Skin epidermis (tissue), 12 donors: ENCODE measurements around the gene METTL16.
A peak's percentile ranks its signal among the peaks of the same experiment; 100 is the strongest.

Experiments used
- H3K27ac ChIP-seq, 21 experiments: fragments of 200-600 bp; sonication (generic) in 11 of 21; one replicate each; pipeline ENCODE4 v1.5.0; 2020; ENCODE audit warnings: mild to moderate bottlenecking in 3 of 21, inconsistent platforms in 2 of 21, moderate library complexity in 2 of 21
- H3K4me3 ChIP-seq, 7 experiments: fragments of 200-600 bp; sonication (generic) in 2 of 7; one replicate each; pipeline ENCODE4 v1.5.0; 2020; ENCODE audit warnings: inconsistent platforms in 2 of 7, mild to moderate bottlenecking in 2 of 7, moderate library complexity in 1 of 7

Gene METTL16

DNA sequence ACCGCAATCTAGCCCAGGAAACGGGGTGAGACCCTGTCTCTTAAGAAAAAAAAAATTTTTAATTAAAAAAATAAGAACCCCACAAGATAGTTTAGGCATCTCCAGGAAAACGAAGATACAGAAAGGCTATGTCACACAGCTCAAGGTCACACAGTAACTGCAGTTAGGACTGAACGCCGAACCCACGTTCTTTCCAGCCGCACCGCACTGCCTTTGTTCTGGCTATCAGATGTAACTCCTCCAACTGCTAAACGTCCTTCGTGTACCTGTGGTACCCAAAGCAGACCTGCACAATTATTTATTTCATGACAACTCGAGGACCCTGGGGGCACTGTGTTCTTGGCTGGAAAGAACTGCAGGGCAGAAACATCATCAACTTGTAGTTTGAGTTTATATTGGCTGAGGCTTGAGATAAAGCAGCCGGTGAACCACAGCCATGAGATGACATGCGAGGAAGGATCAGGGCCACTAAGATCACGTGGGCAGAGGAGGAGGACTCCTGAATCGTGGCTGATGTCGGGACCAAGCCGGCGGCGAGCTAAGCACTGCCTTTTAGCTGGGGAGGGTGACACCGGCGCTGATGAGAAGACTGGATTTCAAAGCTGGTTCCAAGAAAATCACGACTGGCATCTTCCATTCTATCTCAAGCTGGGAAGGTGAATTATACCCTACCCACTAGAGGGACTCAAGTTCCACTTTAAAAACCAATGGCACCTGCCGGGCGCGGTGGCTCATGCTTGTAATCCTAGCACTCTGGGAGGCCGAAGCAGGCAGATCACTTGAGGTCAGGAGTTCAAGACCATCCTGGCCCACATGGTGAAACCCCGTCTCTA lies 90.2 kb downstream of the METTL16 start:
- H3K27ac ChIP-seq: no peak overlapping the region
- H3K4me3 ChIP-seq: no peak overlapping the region

- H3K27ac ChIP-seq: no peak overlapping the region
- H3K4me3 ChIP-seq: no peak overlapping the region
Observed at GRCh38 chr17:2420176-2420575, 91.5 kb downstream of the METTL16 start.

GRCh38 chr17:2419486-2419885 lies 92.2 kb downstream of the METTL16 start:
- Histone ChIP-seq H3K27ac (peak overlapping the region in 1 of 21 experiments; percentile 4), H3K4me3 (no peak overlapping the region)

GRCh38 chr17:2418572-2418971 lies 93.1 kb downstream of the METTL16 start:
- Histone ChIP-seq H3K27ac (peak overlapping the region in 3 of 21 experiments; percentile 2 to 28 (median 22)), H3K4me3 (no peak overlapping the region)

DNA sequence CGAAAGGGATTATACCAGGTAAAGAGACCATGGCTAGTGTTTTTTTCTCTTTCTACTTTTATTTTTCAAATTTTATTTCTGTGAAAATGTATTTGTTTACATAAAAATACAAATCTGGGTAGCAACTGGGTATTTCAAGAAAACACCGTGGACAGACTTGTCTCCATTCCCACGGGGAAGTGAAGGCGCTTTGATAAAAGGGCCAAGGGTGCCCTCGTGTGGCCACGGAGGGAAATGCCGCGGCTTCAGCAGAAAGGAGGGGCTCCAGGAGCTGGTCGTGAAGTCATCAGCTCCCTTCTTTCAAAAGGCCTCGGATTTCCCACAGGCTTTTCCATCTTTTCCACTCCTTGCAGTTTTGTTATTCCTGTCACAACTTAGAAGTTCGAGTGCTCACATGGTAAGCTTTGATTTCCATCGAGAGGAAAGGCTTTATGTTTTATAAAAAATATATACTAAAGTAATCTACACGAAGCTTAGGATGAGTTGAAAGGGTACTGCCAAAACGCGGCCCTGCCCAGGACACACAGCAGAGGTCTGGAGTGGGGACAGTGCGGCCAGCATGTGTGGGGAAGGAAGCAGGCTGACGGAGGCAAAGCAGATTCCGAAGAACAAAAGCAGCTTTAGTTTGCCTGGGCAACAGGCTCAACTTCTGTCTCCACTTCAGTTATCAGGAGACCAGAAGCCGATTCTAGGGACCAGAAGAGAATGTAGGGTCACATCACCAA lies 95.5 kb downstream of the METTL16 start:
- Histone ChIP-seq H3K4me3 (no peak overlapping the region), H3K27ac (peak overlapping the region in 8 of 21 experiments; percentile 10 to 61 (median 27))

GRCh38 chr17:2415081-2415480 lies 96.6 kb downstream of the METTL16 start:
- no peak overlapping the region for H3K27ac ChIP-seq
- no peak overlapping the region for H3K4me3 ChIP-seq

- H3K4me3 ChIP-seq: no peak overlapping the region
- no peak overlapping the region for H3K27ac ChIP-seq
Observed at GRCh38 chr17:2414446-2415064, 97.1 kb downstream of the METTL16 start.

- H3K4me3 ChIP-seq: no peak overlapping the region
Observed at GRCh38 chr17:2412561-2413021, 99.1 kb downstream of the METTL16 start.

DNA sequence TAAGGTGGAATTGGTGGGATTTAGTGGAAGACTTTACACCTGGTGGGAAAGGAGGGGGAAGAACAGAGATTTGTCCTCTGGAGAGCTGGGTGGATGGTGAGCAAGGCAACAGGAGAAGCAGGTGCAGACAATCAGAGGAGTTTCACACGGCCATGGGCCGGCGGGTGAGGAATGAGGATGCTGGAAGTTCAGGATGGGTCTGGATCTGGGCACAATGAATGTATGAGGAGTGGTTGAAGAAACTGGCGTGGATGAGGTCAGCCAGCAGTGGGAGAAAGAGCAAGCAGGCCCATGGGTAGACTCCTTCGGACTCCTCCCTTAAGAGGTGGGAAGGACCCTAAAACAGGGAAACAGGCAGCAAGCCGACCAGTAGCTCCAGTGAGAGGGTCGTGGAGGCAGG lies 100.7 kb downstream of the METTL16 start:
- H3K4me3 ChIP-seq: no peak overlapping the region
- no peak overlapping the region for H3K27ac ChIP-seq

More at GRCh38 chr17:2412561-2413021, 99.1 kb downstream of the METTL16 start:
- peak overlapping the region in 12 of 21 experiments; percentile 37 to 77 (median 59) for H3K27ac ChIP-seq

GRCh38 chr17:2406903-2407790 lies 104.5 kb downstream of the METTL16 start:
- no peak overlapping the region for H3K4me3 ChIP-seq
- H3K27ac ChIP-seq: peak overlapping the region in 20 of 21 experiments; percentile 58 to 99 (median 88)

- no peak overlapping the region for H3K4me3 ChIP-seq
- peak overlapping the region in 20 of 21 experiments; percentile 58 to 99 (median 88) for H3K27ac ChIP-seq
Observed at GRCh38 chr17:2406271-2406902, 105.3 kb downstream of the METTL16 start.

DNA sequence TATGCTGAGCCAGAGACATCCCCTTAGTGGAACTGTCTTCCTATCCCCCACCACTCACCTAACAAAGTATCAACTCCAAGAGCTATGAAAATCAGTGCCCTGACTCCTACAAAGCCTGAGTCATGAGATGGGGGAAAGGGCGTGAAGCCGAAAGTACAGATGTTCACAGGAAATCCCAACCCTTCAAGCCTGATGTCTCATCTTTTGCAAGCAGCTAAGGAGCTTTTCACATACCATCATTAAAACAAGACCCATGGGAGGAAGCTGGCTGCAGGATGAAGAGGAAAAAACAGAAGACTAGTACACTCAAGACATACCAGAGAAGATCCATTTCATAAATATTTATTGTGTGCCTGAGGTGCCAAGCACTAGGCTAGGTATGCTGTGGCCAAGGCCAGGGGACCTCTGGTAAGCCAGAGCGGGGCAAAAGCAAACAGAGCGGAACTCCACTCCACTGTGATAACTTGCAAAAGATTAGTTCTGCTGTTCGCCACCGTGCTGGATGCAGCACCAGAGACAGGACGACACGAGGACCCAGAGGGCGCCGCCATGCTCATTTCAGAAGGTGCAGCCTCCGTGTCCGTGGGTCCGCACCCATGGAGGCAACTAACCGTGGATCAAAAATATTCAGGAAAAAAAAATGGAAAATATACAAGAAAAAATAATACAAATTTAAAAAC lies 106.3 kb downstream of the METTL16 start:
- Histone ChIP-seq H3K4me3 (no peak overlapping the region), H3K27ac (peak overlapping the region in 20 of 21 experiments; percentile 56 to 99 (median 88))

GRCh38 chr17:2403044-2403443 lies 108.6 kb downstream of the METTL16 start:
- H3K4me3 ChIP-seq: no peak overlapping the region
- peak overlapping the region in 11 of 21 experiments; percentile 84 to 100 (median 98) for H3K27ac ChIP-seq

- H3K27ac ChIP-seq: peak overlapping the region; percentile 40 to 100 (median 97)
- H3K4me3 ChIP-seq: peak overlapping the region; percentile 78 to 98 (median 88)
Observed at GRCh38 chr17:2402544-2402943, 109.1 kb downstream of the METTL16 start.

- Histone ChIP-seq H3K4me3 (peak overlapping the region; percentile 78 to 98 (median 88)), H3K27ac (peak overlapping the region; percentile 77 to 100 (median 97))
Observed at GRCh38 chr17:2401426-2402221, 110.1 kb downstream of the METTL16 start.

- H3K4me3 ChIP-seq: peak within 1 kb of the TSS; percentile 78 to 98 (median 88)
- peak within 1 kb of the TSS; percentile 84 to 100 (median 97) for H3K27ac ChIP-seq
Observed at GRCh38 chr17:2400877-2401425, 110.7 kb downstream of the METTL16 start, which contains the start of gene MNT. Gene MNT (minus strand): TSS chr17:2401060. CDS start chr17:2400712, 348 bp downstream.

DNA sequence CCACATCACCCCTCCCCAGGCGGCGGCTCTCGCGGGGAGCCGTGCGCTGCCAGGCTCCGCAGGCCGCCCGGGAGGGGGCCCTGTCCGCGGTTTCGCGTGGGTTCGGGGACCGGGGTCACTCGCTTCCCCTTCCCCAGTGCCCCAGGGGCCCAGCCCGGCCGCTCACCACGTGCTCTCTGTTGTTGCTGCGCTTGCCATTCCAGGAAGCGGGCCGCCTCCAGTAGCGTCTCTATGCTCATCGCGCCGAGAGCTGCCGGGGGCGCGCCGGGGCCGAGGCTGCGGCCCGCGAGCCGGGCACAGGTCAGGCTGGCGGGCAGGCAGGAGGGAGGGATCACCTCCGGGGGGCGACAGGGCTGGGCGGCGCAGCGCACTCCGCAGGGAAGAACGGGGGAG lies 111.2 kb downstream of the METTL16 start:
- peak overlapping the region; percentile 84 to 100 (median 97) for H3K27ac ChIP-seq
- H3K4me3 ChIP-seq: peak overlapping the region; percentile 78 to 98 (median 88)
